HL-60/S4 treated with phorbol 12-myristate 13-acetate at 8.2 ng/mL for 4 days and 3 days (cell line): ENCODE measurements around the gene C1orf94.

Experiments
- in situ Hi-C: fragments of 300-500 bp; cut with MboI; formaldehyde crosslinking; loops from 2 replicates; pipeline ENCODE4 v1.15.0; 2022; ENCODE audit warnings: low sequenced_read_pairs

The C1orf94 gene

DNA sequence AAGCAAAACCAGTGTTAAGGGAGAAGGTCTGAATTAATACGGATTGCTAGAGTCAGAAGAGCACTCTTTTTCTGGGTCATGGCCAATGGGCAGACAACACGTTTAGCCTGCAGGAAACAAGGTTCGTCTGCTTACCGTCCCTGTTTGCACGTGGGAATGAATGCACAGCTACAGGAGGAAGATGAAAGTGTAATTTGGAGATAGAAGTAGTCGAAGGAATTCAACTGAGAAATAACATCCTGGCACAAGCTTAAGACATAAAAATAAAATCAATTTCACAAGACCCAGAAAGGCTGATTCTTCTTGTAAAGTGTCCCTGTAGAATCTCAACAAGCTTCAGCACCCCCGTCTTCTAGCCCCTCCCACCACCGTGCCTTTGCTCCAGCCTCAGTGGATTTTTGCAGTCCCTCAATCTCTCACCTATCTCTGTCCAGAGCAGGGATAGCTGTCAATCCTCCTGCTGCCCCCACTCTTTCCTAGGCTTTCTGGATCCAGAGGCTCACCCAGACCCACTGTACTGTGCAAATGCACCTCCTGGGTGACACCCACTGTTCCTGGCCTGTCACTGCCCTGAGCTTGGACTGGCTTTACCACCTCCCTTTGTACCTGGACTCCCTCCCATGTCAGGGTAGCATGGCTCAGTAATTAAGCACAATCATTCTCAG lies 60.6 kb downstream of the C1orf94 start:
- in situ Hi-C loops = no loop called here

DNA sequence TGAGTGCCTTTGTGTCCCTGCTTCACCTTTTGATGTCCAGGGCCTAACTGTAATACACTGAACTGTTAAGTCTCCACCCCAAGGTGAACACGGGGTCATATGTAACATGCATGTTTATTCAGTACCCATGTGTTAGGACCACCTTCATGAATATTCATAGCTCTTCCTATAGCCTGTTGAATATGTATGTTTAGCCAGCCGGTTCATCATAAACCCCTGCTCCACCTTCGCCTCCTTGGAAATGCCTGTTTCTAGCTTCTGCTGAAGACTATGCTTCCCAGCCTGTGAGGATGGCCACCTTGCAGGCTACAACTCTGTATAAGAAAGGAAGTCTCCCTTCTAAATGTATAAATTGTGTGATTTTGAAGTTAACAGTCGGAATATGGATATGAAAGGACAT lies 69.3 kb downstream of the C1orf94 start:
- in situ Hi-C loops = no loop called here

DNA sequence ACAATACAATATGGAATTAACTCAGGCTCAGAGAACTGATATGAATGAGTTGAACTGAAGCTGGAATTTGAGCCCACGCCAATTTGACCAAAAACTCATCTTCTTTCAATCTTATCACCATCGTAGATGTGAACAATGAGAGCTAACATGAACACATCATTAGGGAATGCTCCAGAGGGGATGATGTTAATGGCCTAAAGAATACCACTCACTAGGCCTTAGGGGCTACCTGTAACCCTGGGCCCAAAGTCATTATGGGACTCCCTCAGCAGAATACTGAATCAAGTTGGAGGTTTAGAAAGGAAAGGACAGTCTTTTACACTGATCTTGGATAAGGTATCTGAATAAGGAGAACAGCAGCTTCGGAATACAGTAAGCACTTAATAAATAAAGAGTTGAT lies 73.6 kb downstream of the C1orf94 start:
- in situ Hi-C loops = no loop called here

DNA sequence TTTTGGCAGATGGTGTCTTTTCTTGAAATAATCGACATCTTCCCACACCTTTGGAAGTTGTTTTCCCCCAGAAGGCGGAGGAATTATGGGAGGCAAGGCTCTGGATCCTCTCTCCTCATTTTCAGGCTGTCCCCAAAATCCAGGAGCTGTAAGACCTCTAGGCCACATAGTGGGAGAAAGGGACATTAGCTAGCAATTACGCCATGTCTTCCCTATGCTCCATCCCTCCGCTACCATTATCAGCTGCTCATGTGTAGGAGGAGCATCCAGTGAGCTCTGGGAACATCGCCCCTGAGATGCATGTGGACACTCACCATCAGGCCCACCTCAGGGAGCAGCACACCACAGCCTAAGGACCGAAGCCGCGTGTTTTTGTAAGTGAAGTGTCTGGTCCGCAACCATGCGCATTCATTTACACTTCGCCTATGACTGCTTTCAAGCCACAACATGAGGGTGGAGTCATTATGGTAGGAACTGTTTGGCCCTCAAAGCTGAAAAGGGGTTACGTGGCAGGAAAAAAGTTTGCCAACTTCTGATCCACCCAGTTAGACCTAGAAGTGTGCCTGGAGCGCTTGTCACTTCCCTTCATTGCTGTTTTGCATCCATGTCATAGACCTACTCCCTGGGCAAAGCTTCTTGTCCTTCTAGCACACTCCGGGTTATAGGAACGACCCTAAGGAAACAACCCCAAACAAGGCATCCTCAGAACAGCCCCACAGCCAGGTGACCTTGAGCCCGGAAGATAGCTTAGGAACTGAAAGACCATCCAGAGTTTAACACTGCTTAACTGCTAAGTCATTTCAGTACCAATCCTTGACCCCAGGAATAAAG lies 85.5 kb downstream of the C1orf94 start:
- in situ Hi-C loops = no loop called here

DNA sequence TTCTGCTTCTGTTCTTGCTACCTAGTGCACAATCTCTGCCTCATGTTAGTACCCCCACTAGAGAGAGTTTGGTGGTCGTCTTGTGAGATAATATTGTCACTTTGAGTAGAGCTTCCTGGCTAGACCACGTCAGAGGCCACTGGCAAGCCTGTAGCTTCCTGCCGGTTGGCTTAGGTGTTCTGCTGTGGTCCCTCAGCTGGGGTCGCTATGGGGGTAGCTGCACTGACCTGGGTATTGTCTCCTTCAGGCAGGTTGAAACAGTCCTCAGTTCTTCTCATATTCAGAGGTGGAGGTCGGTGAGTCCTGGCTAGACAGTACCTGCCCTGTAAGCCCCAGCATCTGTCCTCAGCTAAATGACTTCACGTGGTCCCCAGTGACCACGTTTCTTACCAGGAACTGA lies 86.2 kb downstream of the C1orf94 start:
- in situ Hi-C loops = no loop called here

DNA sequence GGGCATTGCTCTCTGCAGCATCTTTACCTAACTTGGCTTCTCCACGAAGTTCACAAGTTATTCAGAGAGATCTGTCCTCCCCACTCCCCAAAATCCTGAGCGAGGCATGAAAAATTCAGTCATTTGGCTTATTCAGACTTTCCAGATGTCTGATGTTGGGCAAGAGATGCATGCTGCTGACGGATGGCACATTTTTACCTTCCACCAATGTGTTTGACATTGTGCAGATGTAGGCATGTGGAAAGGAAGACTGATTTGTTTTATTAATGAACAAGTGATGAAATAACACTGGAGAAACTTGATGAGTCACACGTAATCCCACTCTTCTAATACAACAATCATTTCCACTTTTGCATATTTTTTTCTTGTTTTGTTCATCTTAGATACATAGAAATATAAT lies 86.7 kb downstream of the C1orf94 start:
- in situ Hi-C loops = no loop called here

DNA sequence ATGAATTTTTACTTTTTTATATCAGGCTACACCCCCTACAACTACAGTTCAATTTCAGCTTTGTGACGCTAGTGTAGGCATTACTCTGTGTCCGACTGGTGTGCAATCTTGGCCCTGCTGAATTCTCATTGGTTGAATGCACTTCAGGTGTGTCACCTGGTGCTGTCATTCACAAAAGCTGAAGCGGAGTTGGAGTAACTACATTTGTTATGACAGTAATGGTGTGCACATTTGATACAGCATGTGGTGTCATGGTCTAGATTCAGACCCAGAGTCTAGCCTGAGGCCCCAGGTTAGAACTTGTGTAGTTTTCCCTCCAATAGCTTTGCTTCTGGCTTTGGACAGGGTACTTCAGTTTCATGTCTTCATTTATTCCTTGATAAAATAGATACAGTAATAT lies 88.7 kb downstream of the C1orf94 start:
- in situ Hi-C loops = no loop called here

DNA sequence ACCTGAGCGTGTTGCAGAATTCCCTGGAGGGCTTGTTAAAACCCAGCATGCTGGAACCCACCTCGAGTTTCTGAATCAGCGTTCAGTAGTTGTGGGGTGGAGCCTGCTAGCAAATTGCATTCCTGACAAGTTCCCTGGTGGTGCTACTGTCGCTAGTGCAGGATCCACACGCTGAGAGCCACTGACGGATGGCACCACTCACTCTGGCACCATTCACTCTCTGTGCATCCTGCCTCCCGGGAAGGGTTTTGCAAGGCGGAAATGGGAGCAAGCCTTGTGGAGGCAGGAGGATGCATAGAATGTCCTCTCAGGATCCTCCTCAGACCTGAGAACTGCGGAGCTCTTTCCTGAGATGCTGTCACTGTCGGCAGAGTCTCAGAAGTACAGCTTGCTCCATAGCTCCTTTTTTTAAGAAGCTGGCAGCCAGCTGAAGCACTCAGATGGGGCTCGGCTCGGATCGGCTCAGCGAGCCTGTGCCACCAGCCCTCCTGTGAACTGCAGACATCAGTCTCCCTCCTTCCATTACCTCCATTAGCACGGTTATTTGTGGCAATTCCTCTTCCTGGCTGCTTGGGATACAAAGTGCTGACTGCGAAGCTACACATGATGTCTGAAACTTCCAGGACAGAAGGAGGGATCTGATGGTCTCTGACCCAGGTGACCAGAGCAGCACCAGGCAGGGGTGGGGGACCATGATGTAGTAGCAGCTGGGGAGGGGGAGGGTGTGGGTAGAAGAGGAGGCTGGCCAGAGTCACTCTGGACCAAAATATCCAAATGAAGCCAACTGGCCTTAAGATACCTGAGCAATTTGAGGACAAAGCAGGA lies 89.6 kb downstream of the C1orf94 start:
- in situ Hi-C loops = no loop called here

DNA sequence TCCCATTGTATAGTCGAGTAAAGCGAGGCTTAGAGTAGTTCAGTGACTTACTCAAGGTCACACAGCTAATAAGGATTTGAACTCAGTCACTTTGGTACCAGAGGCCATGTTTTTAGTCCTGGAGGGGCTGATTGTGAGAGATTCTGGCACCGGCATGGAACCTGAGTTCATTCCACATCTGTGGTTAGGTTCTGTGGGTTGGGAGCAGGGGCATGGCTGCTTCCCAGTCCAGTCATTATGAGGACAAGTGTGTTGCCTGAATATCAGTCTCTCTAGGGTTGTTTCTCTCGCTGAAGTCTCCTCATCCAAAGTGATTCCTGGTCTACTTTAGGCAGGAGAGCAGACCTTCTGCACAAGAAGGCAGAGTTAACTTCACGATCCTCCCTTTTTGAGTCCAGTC lies 90.6 kb downstream of the C1orf94 start:
- in situ Hi-C loops = no loop called here

DNA sequence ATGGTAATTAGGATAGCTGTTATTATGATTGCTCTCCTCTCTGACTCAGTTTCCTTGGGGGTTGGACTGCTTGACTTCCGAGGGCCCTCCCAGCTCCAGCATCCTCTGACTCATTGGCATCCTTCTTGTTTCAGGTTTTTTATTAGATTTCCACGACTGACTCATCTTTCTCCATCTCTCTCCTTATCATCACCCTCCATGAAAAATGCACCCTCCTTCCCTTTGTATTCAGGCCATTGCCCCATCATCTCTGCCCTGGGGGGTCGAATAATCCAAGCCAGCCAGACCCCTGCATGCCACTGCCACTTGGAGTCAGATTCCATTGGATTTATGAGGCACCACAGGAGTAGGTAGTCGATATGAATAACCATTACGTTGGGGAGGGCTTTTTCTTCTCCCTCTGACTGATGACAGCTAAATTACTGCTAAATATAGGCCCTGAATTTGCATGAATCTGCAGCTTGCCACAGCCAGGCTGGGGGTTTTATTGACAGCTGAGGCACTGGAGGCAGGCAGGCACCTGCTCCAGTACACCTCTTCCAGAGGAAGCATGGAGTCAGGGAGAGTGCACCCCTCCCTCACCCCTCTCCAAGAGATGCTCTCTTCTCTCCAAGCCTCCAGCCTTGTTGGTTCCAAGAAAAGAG lies 91.7 kb downstream of the C1orf94 start:
- in situ Hi-C loops = no loop called here
